GM18502 (cell line): Measurements from ENCODE around the gene NPY.
A peak's percentile ranks its signal among the peaks of the same experiment; 100 is the strongest.

Experiments
- ATAC-seq: cut with Tn5 transposase; IDR thresholded peaks from one replicate; pipeline ENCODE4 v1.9.1; 2021; ENCODE audit warnings: mild to moderate bottlenecking; ENCODE audit not compliant: unreplicated experiment, poor library complexity

Gene NPY

GRCh38 chr7:24312588-24312987 is 28.6 kb downstream of the NPY start:
- ATAC-seq: no peak

GRCh38 chr7:24313777-24314176 is 29.8 kb downstream of the NPY start:
- ATAC-seq: no peak

- no peak for ATAC-seq
Observed at GRCh38 chr7:24316340-24316739, 32.4 kb downstream of the NPY start.

GRCh38 chr7:24318326-24318725 is 34.3 kb downstream of the NPY start:
- ATAC-seq: no peak

- ATAC-seq: no peak
Observed at GRCh38 chr7:24319209-24319608, 35.2 kb downstream of the NPY start.

GRCh38 chr7:24323961-24324480 is 40.0 kb downstream of the NPY start:
- no peak for ATAC-seq

- ATAC-seq: peak; percentile 87
Observed at GRCh38 chr7:24325708-24326107, 41.7 kb downstream of the NPY start.

- ATAC-seq: no peak
Observed at GRCh38 chr7:24328050-24328449, 44.1 kb downstream of the NPY start.

- no peak for ATAC-seq
Observed at GRCh38 chr7:24328894-24329293, 44.9 kb downstream of the NPY start.

GRCh38 chr7:24334012-24334411 is 50.0 kb downstream of the NPY start:
- ATAC-seq: no peak

- no peak for ATAC-seq
Observed at GRCh38 chr7:24334627-24335026, 50.6 kb downstream of the NPY start.

GRCh38 chr7:24336461-24336860 is 52.5 kb downstream of the NPY start:
- no peak for ATAC-seq

- ATAC-seq: no peak
Observed at GRCh38 chr7:24337180-24337579, 53.2 kb downstream of the NPY start.

GRCh38 chr7:24339575-24339974 is 55.6 kb downstream of the NPY start:
- no peak for ATAC-seq

GRCh38 chr7:24340727-24341126 is 56.7 kb downstream of the NPY start:
- ATAC-seq: no peak
